ENCODE data around the gene HIP1. TPM values are rescaled to one million over a fixed set of nuclear protein-coding genes. Genes with fewer than 3 reads are reported as not detected.
"Not testable (repeated sequence)": the region's sequence is repeated elsewhere in the genome, so short reads cannot be mapped to it uniquely, and the experiment has no call there.

Gene HIP1
- total RNA-seq, 1 donor from 2014 or later, result 1.5 TPM

- intact Hi-C loops (cut with micrococcal nuclease), result no loop called here
Observed at GRCh38 chr7:75617634-75618234, 121.0 kb downstream of the HIP1 start.

- intact Hi-C loops (cut with micrococcal nuclease), result no loop called here
Observed at GRCh38 chr7:75616421-75617167, 122.1 kb downstream of the HIP1 start.

GRCh38 chr7:75614401-75614800 is 124.3 kb downstream of the HIP1 start:
- intact Hi-C loops (cut with micrococcal nuclease), result no loop called here

GRCh38 chr7:75613351-75613750 is 125.4 kb downstream of the HIP1 start:
- intact Hi-C loops (cut with micrococcal nuclease), result no loop called here

- intact Hi-C loops (cut with micrococcal nuclease), result no loop called here
Observed at GRCh38 chr7:75611557-75612178, 127.1 kb downstream of the HIP1 start.

GRCh38 chr7:75609416-75609815 is 129.3 kb downstream of the HIP1 start:
- intact Hi-C loops (cut with micrococcal nuclease), result not testable (repeated sequence)

- intact Hi-C loops (cut with micrococcal nuclease), result no loop called here
Observed at GRCh38 chr7:75608451-75609122, 130.2 kb downstream of the HIP1 start.

GRCh38 chr7:75604408-75604807 is 134.3 kb downstream of the HIP1 start:
- intact Hi-C loops (cut with micrococcal nuclease), result no loop called here

- intact Hi-C loops (cut with micrococcal nuclease), result not testable (repeated sequence)
Observed at GRCh38 chr7:75602831-75603230, 135.9 kb downstream of the HIP1 start.

GRCh38 chr7:75601539-75601938 is 137.2 kb downstream of the HIP1 start:
- intact Hi-C loops (cut with micrococcal nuclease), result no loop called here

GRCh38 chr7:75600748-75601147 is 138.0 kb downstream of the HIP1 start:
- intact Hi-C loops (cut with micrococcal nuclease), result not testable (repeated sequence)

- intact Hi-C loops (cut with micrococcal nuclease), result no loop called here
Observed at GRCh38 chr7:75599244-75599781, 139.4 kb downstream of the HIP1 start.

GRCh38 chr7:75596727-75597614 is 141.8 kb downstream of the HIP1 start:
- intact Hi-C loops (cut with micrococcal nuclease), result no loop called here

GRCh38 chr7:75595766-75596165 is 143.0 kb downstream of the HIP1 start:
- intact Hi-C loops (cut with micrococcal nuclease), result no loop called here

- intact Hi-C loops (cut with micrococcal nuclease), result not testable (repeated sequence)
Observed at GRCh38 chr7:75593500-75594184, 145.1 kb downstream of the HIP1 start.

- intact Hi-C loops (cut with micrococcal nuclease), result no loop called here
Observed at GRCh38 chr7:75591467-75592255, 147.1 kb downstream of the HIP1 start.

GRCh38 chr7:75590373-75591005 is 148.3 kb downstream of the HIP1 start:
- intact Hi-C loops (cut with micrococcal nuclease), result no loop called here

GRCh38 chr7:75584354-75584753 is 154.4 kb downstream of the HIP1 start:
- intact Hi-C loops (cut with micrococcal nuclease), result no loop called here

GRCh38 chr7:75583255-75583654 is 155.5 kb downstream of the HIP1 start:
- intact Hi-C loops (cut with micrococcal nuclease), result no loop called here
